Germinal center (tissue), 1 donor: Measurements from ENCODE around the gene EN1.

ENCODE experiments used
- DNase-seq: peaks from one replicate; pipeline ENCODE4 v3.0.0; 2012; ENCODE audit warnings: mixed read lengths, low spot score

EN1 gene

GRCh38 chr2:118846953-118847761, at the start of gene EN1:
EN1 (minus strand) TSS chr2:118847648; CDS start chr2:118847167, 481 bp downstream.
- DNase-seq = no peak

GRCh38 chr2:118893100-118893499, 45.7 kb upstream of the EN1 start:
- no peak for DNase-seq

- DNase-seq = no peak
Measured at GRCh38 chr2:118889995-118890394, 42.5 kb upstream of the EN1 start.

GRCh38 chr2:118883792-118884191, 36.3 kb upstream of the EN1 start:
- DNase-seq = no peak

GRCh38 chr2:118882693-118883336, 35.4 kb upstream of the EN1 start:
- DNase-seq = peak; percentile 62

GRCh38 chr2:118881490-118882129, 34.2 kb upstream of the EN1 start:
- DNase-seq = peak; percentile 56

GRCh38 chr2:118880501-118880900, 33.1 kb upstream of the EN1 start:
- DNase-seq = no peak

GRCh38 chr2:118878531-118879149, 31.2 kb upstream of the EN1 start:
- no peak for DNase-seq

- no peak for DNase-seq
Measured at GRCh38 chr2:118875318-118875717, 27.9 kb upstream of the EN1 start.

- no peak for DNase-seq
Measured at GRCh38 chr2:118874324-118874723, 26.9 kb upstream of the EN1 start.

GRCh38 chr2:118865106-118865505, 17.7 kb upstream of the EN1 start:
- peak; percentile 36 for DNase-seq

GRCh38 chr2:118864207-118864606, 16.8 kb upstream of the EN1 start:
- no peak for DNase-seq

GRCh38 chr2:118861731-118862130, 14.3 kb upstream of the EN1 start:
- DNase-seq = no peak

GRCh38 chr2:118861242-118861641, 13.8 kb upstream of the EN1 start:
- DNase-seq = no peak

GRCh38 chr2:118860506-118860905, 13.1 kb upstream of the EN1 start:
- DNase-seq = no peak

GRCh38 chr2:118859157-118859770, 11.8 kb upstream of the EN1 start:
- no peak for DNase-seq

GRCh38 chr2:118858485-118859156, 11.2 kb upstream of the EN1 start:
- DNase-seq = no peak

GRCh38 chr2:118857677-118858484, 10.4 kb upstream of the EN1 start:
- no peak for DNase-seq

- no peak for DNase-seq
Measured at GRCh38 chr2:118856978-118857676, 9.7 kb upstream of the EN1 start.

- no peak for DNase-seq
Measured at GRCh38 chr2:118856330-118856977, 9.0 kb upstream of the EN1 start.
